ENCODE results near the gene SELPLG.

The SELPLG gene

GRCh38 chr12:108603743-108604142 lies 30.0 kb downstream of the SELPLG start:
- no peak for DNase-seq (ENCODE audit: low read depth, low spot score)
- Histone ChIP-seq H3K36me3 (ENCODE audit: insufficient read depth, low read length) (no peaks in the 10 kb centered on the region), H3K9ac (ENCODE audit: insufficient read length) (no peak overlapping the region), H3K9me3 (ENCODE audit: low read depth, low read length) (no peaks in the 10 kb centered on the region), H3K4me3 (no peak overlapping the region), H3K27ac (no peak overlapping the region)
- TF ChIP-seq EZH2 (IDR thresholded peaks at IDR 0.05): no peak
- no peak for TF ChIP-seq POLR2AphosphoS5 (IDR thresholded peaks at IDR 0.05; ENCODE audit: borderline replicate concordance, low read depth, low read length)
- no peak for TF ChIP-seq FOXP2 (optimal IDR thresholded peaks at IDR 0.05; ENCODE audit: control extremely low read depth, extremely low read length, insufficient read depth)

- H3K27ac ChIP-seq: no peak overlapping the region
- H3K36me3 ChIP-seq (ENCODE audit: insufficient read depth, low read length): no peaks in the 10 kb centered on the region
- no peak overlapping the region for H3K9ac ChIP-seq (ENCODE audit: insufficient read length)
- no peaks in the 10 kb centered on the region for H3K9me3 ChIP-seq (ENCODE audit: low read depth, low read length)
- no peak for TF ChIP-seq FOXP2 (optimal IDR thresholded peaks at IDR 0.05; ENCODE audit: control extremely low read depth, extremely low read length, insufficient read depth)
- no peak for TF ChIP-seq POLR2AphosphoS5 (IDR thresholded peaks at IDR 0.05; ENCODE audit: borderline replicate concordance, low read depth, low read length)
- TF ChIP-seq EZH2 (IDR thresholded peaks at IDR 0.05): no peak
- no peak overlapping the region for H3K4me3 ChIP-seq
- DNase-seq (ENCODE audit: low read depth, low spot score): no peak
Measured at GRCh38 chr12:108602976-108603704, 30.6 kb downstream of the SELPLG start.

- Histone ChIP-seq H3K4me3 (no peak overlapping the region), H3K9ac (ENCODE audit: insufficient read length) (no peak overlapping the region), H3K9me3 (ENCODE audit: low read depth, low read length) (no peaks in the 10 kb centered on the region), H3K27ac (no peak overlapping the region), H3K36me3 (ENCODE audit: insufficient read depth, low read length) (no peaks in the 10 kb centered on the region)
- TF ChIP-seq EZH2 (IDR thresholded peaks at IDR 0.05) (no peak), POLR2AphosphoS5 (IDR thresholded peaks at IDR 0.05; ENCODE audit: borderline replicate concordance, low read depth, low read length) (no peak), FOXP2 (optimal IDR thresholded peaks at IDR 0.05; ENCODE audit: control extremely low read depth, extremely low read length, insufficient read depth) (no peak)
- no peak for DNase-seq (ENCODE audit: low read depth, low spot score)
Measured at GRCh38 chr12:108602209-108602705, 31.4 kb downstream of the SELPLG start.

- no peak for DNase-seq (ENCODE audit: low read depth, low spot score)
- no peak overlapping the region for H3K9ac ChIP-seq (ENCODE audit: insufficient read length)
- no peak overlapping the region for H3K27ac ChIP-seq
- H3K36me3 ChIP-seq (ENCODE audit: insufficient read depth, low read length): no peaks in the 10 kb centered on the region
- H3K9me3 ChIP-seq (ENCODE audit: low read depth, low read length): no peaks in the 10 kb centered on the region
- TF ChIP-seq FOXP2 (optimal IDR thresholded peaks at IDR 0.05; ENCODE audit: control extremely low read depth, extremely low read length, insufficient read depth): no peak
- no peak for TF ChIP-seq EZH2 (IDR thresholded peaks at IDR 0.05)
- no peak for TF ChIP-seq POLR2AphosphoS5 (IDR thresholded peaks at IDR 0.05; ENCODE audit: borderline replicate concordance, low read depth, low read length)
- no peak overlapping the region for H3K4me3 ChIP-seq
Measured at GRCh38 chr12:108600702-108601007, 33.0 kb downstream of the SELPLG start.

- H3K27ac ChIP-seq: no peak overlapping the region
- DNase-seq (ENCODE audit: low read depth, low spot score): no peak
- TF ChIP-seq POLR2AphosphoS5 (IDR thresholded peaks at IDR 0.05; ENCODE audit: borderline replicate concordance, low read depth, low read length) (no peak), EZH2 (IDR thresholded peaks at IDR 0.05) (no peak), FOXP2 (optimal IDR thresholded peaks at IDR 0.05; ENCODE audit: control extremely low read depth, extremely low read length, insufficient read depth) (no peak)
- no peak overlapping the region for H3K9ac ChIP-seq (ENCODE audit: insufficient read length)
- no peaks in the 10 kb centered on the region for H3K9me3 ChIP-seq (ENCODE audit: low read depth, low read length)
- no peaks in the 10 kb centered on the region for H3K36me3 ChIP-seq (ENCODE audit: insufficient read depth, low read length)
- H3K4me3 ChIP-seq: no peak overlapping the region
Measured at GRCh38 chr12:108599948-108600701, 33.6 kb downstream of the SELPLG start.

- H3K9ac ChIP-seq (ENCODE audit: insufficient read length): no peak overlapping the region
- H3K36me3 ChIP-seq (ENCODE audit: insufficient read depth, low read length): no peaks in the 10 kb centered on the region
- no peak for DNase-seq (ENCODE audit: low read depth, low spot score)
- no peaks in the 10 kb centered on the region for H3K9me3 ChIP-seq (ENCODE audit: low read depth, low read length)
- H3K4me3 ChIP-seq: no peak overlapping the region
- no peak for TF ChIP-seq POLR2AphosphoS5 (IDR thresholded peaks at IDR 0.05; ENCODE audit: borderline replicate concordance, low read depth, low read length)
- TF ChIP-seq EZH2 (IDR thresholded peaks at IDR 0.05): no peak
- no peak for TF ChIP-seq FOXP2 (optimal IDR thresholded peaks at IDR 0.05; ENCODE audit: control extremely low read depth, extremely low read length, insufficient read depth)
- H3K27ac ChIP-seq: no peak overlapping the region
Measured at GRCh38 chr12:108599541-108599940, 34.2 kb downstream of the SELPLG start.

- H3K36me3 ChIP-seq (ENCODE audit: insufficient read depth, low read length): no peaks in the 10 kb centered on the region
- DNase-seq (ENCODE audit: low read depth, low spot score): no peak
- H3K27ac ChIP-seq: no peak overlapping the region
- H3K9me3 ChIP-seq (ENCODE audit: low read depth, low read length): no peaks in the 10 kb centered on the region
- no peak overlapping the region for H3K4me3 ChIP-seq
- no peak for TF ChIP-seq EZH2 (IDR thresholded peaks at IDR 0.05)
- no peak for TF ChIP-seq POLR2AphosphoS5 (IDR thresholded peaks at IDR 0.05; ENCODE audit: borderline replicate concordance, low read depth, low read length)
- no peak for TF ChIP-seq FOXP2 (optimal IDR thresholded peaks at IDR 0.05; ENCODE audit: control extremely low read depth, extremely low read length, insufficient read depth)
- no peak overlapping the region for H3K9ac ChIP-seq (ENCODE audit: insufficient read length)
Measured at GRCh38 chr12:108598553-108599250, 35.0 kb downstream of the SELPLG start.

Data from SK-N-MC (cell line).